Immature natural killer cell (primary cell): ENCODE measurements around the gene ZNF474. TPM values are rescaled to one million over a fixed set of nuclear protein-coding genes. Genes with fewer than 3 reads are reported as not detected.

Experiments used
- DNase-seq, 3 donors: peaks; one replicate each; pipeline ENCODE4 v3.0.0; 2022; ENCODE audit warnings: mixed read lengths in 1 of 3
- H3K27ac Mint-ChIP-seq, 6 donors: one replicate each; pipeline ENCODE4 v1.8.0; 2020; ENCODE audit warnings: mixed read lengths in 6 of 6, mild to moderate bottlenecking in 5 of 6, inconsistent platforms in 4 of 6, moderate library complexity in 3 of 6
- H3K27me3 Mint-ChIP-seq, 3 donors: one replicate each; pipeline ENCODE4 v1.8.0; 2020 to 2021; ENCODE audit warnings: low read depth in 3 of 3, mild to moderate bottlenecking in 3 of 3, mixed read lengths in 3 of 3, moderate library complexity in 3 of 3, inconsistent platforms in 1 of 3
- H3K36me3 Mint-ChIP-seq, 3 donors: one replicate each; pipeline ENCODE4 v1.8.0; 2020; ENCODE audit warnings: mixed read lengths in 3 of 3, inconsistent platforms in 2 of 3, mild to moderate bottlenecking in 2 of 3
- H3K4me1 Mint-ChIP-seq, 2 donors: one replicate each; pipeline ENCODE4 v1.8.0; 2020; ENCODE audit warnings: inconsistent platforms in 2 of 2, mild to moderate bottlenecking in 2 of 2, mixed read lengths in 2 of 2, moderate library complexity in 1 of 2
- H3K4me3 Mint-ChIP-seq, 5 donors: one replicate each; pipeline ENCODE4 v1.8.0; 2020; ENCODE audit warnings: mild to moderate bottlenecking in 5 of 5, mixed read lengths in 5 of 5, inconsistent platforms in 3 of 5, moderate library complexity in 3 of 5
- H3K9me3 Mint-ChIP-seq, 6 donors: one replicate each; pipeline ENCODE4 v1.8.0; 2020; ENCODE audit warnings: mild to moderate bottlenecking in 6 of 6, mixed read lengths in 6 of 6, inconsistent platforms in 4 of 6, moderate library complexity in 3 of 6
- polyA plus RNA-seq, 3 donors: library from polyadenylated mRNA; unstranded; fragments of 300-500 nt; fragmentation: Illumina TruSeq; gene quantifications; one replicate each; pipeline ENCODE4 v1.2.3, GENCODE V29; 2021

ZNF474 gene
- polyA plus RNA-seq, 3 donors from 2014 or later = not detected

DNA sequence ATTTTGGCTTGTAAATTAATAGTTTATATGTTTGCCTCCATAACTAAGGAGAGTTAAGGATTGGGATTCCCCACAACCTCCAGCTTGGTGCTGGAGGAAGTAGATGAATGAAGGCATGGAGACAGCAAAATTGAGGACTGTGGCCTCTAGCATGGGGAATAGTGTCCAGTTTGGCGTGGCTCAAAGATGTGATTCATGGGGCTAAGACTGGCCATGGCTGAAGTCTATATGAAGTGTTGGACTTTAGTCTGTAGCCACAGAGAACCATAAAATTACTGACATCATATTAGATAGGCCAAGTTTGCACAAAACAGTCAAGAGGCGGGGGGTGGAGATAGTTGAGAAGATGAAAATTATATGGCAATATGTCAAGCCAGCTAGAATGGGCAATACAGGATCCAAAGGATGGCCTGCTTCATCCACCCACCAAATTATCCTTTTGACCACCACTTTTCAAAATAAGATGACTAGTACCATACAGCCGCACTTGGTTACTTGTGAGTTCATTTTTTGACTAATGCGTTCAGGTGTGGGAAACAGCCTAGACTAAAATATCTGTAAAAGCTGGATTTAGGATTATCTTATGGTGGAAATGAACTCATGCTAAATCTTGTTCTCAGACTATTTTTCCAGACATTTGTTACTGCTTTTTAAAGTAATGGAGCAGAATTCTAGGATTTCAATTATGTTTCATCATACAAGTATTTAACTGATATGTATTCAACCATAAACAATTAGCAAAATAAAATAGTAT, 40.2 kb downstream of the ZNF474 start:
- no peak for DNase-seq
- Mint-ChIP-seq H3K36me3 (no peaks in the 10 kb centered on the region), H3K27ac (no peak overlapping the region), H3K4me3 (no peak overlapping the region), H3K4me1 (no peaks in the 10 kb centered on the region), H3K27me3 (peaks cover 0 to 6% (median 0%) of the 10 kb centered on the region in 3 donors), H3K9me3 (peaks cover 0 to 11% (median 3%) of the 10 kb centered on the region in 6 donors)

DNA sequence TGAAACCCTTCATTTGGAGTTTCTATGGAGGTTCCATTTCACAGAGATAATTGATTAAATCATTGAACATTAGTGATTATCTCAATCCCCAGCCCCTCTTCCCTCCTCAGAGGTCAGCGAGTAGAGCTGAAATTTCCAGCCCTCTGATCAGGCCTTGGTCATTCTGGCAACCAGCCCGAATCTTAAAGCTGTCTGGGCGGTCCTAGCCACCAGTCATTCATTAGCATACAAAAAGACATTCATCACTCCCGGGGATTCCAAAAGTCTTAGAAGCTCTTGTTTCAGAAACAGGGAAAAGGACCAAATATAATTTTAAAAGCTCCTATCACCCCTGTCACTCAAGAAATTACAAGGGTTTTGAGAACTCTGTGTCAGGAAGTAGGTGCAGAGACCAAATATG, 41.3 kb downstream of the ZNF474 start:
- peaks cover 0 to 6% (median 0%) of the 10 kb centered on the region in 3 donors for H3K27me3 Mint-ChIP-seq
- H3K27ac Mint-ChIP-seq = no peak overlapping the region
- peaks cover 0 to 11% (median 2%) of the 10 kb centered on the region in 6 donors for H3K9me3 Mint-ChIP-seq
- H3K4me3 Mint-ChIP-seq = no peak overlapping the region
- no peaks in the 10 kb centered on the region for H3K4me1 Mint-ChIP-seq
- no peaks in the 10 kb centered on the region for H3K36me3 Mint-ChIP-seq
- DNase-seq = no peak

DNA sequence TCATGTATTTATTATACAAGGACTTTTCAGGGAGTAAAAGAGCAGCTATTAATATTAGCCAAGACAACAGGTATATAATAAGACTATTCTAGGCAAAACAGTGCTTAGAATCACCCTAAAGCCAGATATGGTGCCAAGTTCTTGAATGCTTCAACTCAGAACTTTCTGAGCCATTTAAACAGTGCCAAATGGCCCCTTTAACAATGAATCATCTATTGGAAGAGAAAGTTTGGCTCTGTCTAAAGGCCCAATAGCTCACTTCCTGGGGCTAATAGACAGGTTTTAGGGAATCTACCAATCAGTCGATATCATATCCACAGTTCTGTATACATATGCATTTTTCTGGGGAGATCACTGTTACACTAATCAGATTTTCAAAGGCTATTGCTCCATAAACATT, 42.9 kb downstream of the ZNF474 start:
- H3K9me3 Mint-ChIP-seq = peaks cover 0 to 14% (median 2%) of the 10 kb centered on the region in 6 donors
- no peak overlapping the region for H3K27ac Mint-ChIP-seq
- no peak overlapping the region for H3K4me3 Mint-ChIP-seq
- no peaks in the 10 kb centered on the region for H3K4me1 Mint-ChIP-seq
- peaks cover 0 to 6% (median 0%) of the 10 kb centered on the region in 3 donors for H3K27me3 Mint-ChIP-seq
- no peak for DNase-seq
- no peaks in the 10 kb centered on the region for H3K36me3 Mint-ChIP-seq

DNA sequence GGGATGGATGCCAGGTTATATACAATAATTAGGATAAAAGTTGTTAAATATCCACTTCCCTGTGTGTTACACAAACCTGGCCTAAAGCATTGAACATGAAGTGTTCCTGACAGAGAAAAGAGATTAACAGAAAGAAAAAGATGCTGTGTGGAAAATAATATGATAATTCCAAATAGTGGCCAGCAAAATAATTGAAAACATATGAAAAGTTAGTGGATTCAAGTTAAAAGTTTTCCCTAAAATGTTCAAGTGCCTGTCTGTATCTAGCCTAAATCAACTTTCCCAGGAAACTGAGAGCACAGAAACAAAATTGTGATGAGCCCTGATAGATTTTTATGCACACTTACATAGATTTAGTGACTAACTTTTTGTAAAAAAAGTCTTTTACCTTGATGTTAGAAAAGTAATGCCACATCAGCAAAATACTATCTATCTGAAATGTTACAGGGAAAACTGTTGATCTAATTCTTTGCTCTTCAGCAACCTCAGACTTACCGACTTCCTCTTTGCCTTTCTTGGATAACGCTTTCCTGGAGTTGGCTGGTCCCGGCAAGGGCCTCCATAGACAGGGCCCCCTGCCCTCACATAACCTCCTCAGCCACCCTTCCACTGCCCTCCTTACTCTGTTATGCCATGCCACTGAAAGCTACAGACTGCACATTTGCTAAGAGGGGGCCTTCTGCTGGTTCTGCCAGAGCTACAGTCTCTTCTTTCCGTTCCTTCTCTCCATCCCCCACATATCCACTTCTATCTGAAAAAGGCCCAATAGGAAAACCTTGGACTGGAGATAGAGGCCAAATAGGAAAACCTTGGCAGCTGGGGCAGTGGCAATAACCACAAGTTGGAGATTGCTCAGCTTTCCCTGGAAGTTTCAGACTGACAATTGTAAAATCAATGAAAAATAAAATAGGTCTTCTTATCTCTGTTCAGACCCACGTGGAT, 44.4 kb downstream of the ZNF474 start:
- no peak for DNase-seq
- Mint-ChIP-seq H3K4me1 (no peaks in the 10 kb centered on the region), H3K27ac (no peak overlapping the region), H3K4me3 (no peak overlapping the region), H3K36me3 (no peaks in the 10 kb centered on the region), H3K27me3 (peaks cover 0 to 4% (median 0%) of the 10 kb centered on the region in 3 donors), H3K9me3 (peaks cover 0 to 14% (median under 1%) of the 10 kb centered on the region in 6 donors)

DNA sequence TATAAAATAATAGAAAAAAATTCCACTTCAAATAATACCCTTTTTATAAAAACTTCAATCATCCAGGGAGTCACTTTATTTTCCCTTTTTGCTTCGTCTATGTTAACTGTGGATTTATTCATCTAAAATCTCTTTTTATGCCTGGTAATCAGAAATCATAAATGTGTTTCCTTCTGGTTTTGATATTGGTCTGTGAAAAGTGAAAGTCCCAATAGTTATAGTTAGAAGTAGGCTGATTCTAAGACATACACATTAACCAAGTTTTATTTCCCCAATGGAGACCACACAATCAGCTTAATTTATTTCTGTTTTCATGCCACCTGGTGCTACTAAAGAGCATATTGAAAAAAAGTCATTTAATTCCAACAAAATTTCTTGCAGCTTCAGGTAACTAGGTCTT, 45.7 kb downstream of the ZNF474 start:
- no peak overlapping the region for H3K4me3 Mint-ChIP-seq
- H3K4me1 Mint-ChIP-seq = no peaks in the 10 kb centered on the region
- H3K36me3 Mint-ChIP-seq = no peaks in the 10 kb centered on the region
- DNase-seq = no peak
- no peak overlapping the region for H3K27ac Mint-ChIP-seq
- H3K9me3 Mint-ChIP-seq = peaks cover 0 to 10% (median 1%) of the 10 kb centered on the region in 6 donors
- peaks cover 0 to 4% (median 0%) of the 10 kb centered on the region in 3 donors for H3K27me3 Mint-ChIP-seq

DNA sequence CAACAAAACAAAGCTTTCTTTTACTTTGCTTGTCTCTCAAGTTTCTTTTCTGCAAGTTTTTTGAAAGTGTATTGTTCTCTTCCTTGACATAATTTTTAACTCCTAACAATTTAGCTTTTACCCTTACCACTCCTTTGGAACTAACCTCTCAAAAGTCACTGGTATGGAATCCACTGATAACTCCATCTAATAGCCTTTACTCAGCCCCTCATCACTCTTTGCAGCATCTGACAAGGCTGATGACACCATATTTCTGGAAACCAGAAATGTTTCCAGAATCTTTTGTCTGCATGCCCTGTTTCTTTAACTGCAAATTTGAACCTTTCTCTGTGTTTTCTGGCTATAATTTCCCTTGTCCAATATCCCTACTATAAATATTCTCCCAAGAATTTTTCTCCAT, 46.5 kb downstream of the ZNF474 start:
- H3K4me1 Mint-ChIP-seq = no peaks in the 10 kb centered on the region
- H3K27ac Mint-ChIP-seq = no peak overlapping the region
- H3K36me3 Mint-ChIP-seq = no peaks in the 10 kb centered on the region
- peaks cover 0 to 7% (median 0%) of the 10 kb centered on the region in 6 donors for H3K9me3 Mint-ChIP-seq
- H3K27me3 Mint-ChIP-seq = peaks cover 0 to 3% (median 0%) of the 10 kb centered on the region in 3 donors
- no peak overlapping the region for H3K4me3 Mint-ChIP-seq
- no peak for DNase-seq

DNA sequence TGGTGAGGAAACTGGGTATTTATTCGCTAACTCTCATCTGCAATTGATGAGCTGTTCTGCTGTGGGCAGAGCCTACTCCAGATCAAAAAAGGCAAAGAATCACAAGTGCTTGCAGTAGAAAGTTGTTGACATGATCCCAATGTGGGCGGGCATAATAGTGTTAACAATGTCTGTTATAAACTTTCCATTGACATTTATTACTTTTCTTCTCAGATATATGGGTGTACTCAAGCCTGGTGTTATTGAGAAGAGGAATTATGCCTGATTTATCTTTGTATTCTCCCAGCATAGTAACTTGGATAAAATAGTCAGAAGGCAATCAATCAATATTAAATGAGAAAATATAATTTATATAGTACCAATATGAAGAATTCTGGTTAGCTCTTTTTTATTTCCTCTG, 47.8 kb downstream of the ZNF474 start:
- Mint-ChIP-seq H3K4me3 (no peak overlapping the region), H3K27ac (no peak overlapping the region), H3K36me3 (no peaks in the 10 kb centered on the region), H3K27me3 (peaks cover 0 to 3% (median 0%) of the 10 kb centered on the region in 3 donors), H3K9me3 (peaks cover 0 to 16% (median 0%) of the 10 kb centered on the region in 6 donors), H3K4me1 (no peaks in the 10 kb centered on the region)
- DNase-seq = no peak

DNA sequence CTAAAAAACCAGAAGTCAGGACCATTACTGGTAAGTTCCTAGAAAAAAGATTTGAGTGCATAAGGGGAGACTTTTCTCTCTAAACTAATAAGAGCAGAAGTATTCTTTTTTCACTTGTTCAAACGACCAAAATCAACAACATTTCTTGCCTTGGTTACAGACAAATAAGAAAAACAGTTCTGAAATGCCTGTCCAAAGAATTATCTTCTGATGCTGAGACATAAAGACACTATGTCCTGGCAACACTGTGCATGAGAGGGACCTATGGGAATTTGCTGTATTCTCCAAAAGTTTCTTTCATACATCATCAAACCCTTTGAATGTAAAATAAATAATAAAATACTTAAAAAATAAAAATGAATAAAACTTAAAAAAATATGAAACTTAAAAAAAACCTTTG, 50.4 kb downstream of the ZNF474 start:
- DNase-seq = no peak
- Mint-ChIP-seq H3K27ac (no peak overlapping the region), H3K27me3 (no peaks in the 10 kb centered on the region), H3K9me3 (peaks cover 0 to 16% (median 0%) of the 10 kb centered on the region in 6 donors), H3K4me3 (no peak overlapping the region), H3K4me1 (no peaks in the 10 kb centered on the region), H3K36me3 (no peaks in the 10 kb centered on the region)

DNA sequence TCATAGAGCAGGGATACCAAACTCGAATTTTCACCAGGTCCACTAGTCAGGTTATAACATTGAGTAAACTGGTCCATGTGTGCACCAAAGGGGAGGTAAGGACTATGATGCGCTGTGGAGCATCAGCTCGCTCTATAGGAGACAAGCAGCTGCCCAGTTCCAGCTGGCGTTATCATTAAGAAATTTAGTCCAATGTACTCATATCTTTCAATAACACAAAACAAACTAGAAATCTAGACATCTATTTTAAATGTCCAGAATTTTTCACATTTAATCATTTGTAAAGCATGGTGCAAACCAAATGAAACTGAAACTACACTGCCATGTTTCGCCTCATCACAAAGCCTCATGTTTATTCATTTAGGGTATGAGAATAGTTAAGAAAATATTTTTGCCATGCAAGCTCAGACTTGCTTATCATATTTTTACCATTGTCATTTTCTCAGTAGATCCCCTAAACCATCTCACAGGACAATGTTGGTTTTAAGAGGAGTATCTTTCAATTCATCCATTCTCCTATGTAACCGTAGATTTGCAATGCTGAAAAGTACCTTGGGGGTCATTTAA, 50.9 kb downstream of the ZNF474 start:
- Mint-ChIP-seq H3K4me1 (no peaks in the 10 kb centered on the region), H3K4me3 (no peak overlapping the region), H3K36me3 (no peaks in the 10 kb centered on the region), H3K27me3 (no peaks in the 10 kb centered on the region), H3K27ac (no peak overlapping the region), H3K9me3 (peaks cover 0 to 16% (median 0%) of the 10 kb centered on the region in 6 donors)
- DNase-seq = no peak

DNA sequence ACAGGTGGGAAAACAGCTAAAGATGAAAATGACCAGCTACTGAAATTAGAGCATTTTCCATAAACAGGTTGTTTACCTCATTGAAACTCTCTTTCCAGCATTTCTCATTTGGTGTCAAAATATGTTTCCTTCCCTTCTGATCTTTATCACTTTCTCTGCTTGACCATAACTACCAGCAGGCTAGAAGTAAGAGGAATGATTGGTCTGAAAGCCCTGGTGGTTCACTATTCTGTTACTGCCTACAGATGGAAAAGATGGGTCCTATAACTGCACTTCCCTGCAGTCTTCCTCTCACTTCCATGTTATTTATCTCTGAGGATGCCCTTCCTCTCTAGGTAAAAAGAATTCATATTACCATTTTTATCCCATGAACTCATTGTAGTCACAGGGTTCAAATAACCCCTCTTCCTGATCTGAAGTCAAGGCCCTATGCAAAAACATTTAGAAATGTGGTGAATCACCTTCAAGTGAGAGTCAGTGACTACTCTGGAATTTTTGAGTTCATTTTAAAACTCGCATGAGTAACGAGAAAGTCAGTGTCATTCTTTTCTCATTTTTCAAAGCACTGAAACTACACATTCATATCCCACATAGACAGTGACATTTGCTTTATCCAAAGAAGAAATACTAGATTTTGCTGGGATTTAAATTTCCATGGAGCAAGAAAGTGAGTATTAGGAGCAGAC, 51.7 kb downstream of the ZNF474 start:
- no peaks in the 10 kb centered on the region for H3K36me3 Mint-ChIP-seq
- no peak overlapping the region for H3K4me3 Mint-ChIP-seq
- DNase-seq = no peak
- H3K27ac Mint-ChIP-seq = no peak overlapping the region
- H3K27me3 Mint-ChIP-seq = no peaks in the 10 kb centered on the region
- H3K9me3 Mint-ChIP-seq = peaks cover 0 to 16% (median 0%) of the 10 kb centered on the region in 6 donors
- H3K4me1 Mint-ChIP-seq = no peaks in the 10 kb centered on the region

DNA sequence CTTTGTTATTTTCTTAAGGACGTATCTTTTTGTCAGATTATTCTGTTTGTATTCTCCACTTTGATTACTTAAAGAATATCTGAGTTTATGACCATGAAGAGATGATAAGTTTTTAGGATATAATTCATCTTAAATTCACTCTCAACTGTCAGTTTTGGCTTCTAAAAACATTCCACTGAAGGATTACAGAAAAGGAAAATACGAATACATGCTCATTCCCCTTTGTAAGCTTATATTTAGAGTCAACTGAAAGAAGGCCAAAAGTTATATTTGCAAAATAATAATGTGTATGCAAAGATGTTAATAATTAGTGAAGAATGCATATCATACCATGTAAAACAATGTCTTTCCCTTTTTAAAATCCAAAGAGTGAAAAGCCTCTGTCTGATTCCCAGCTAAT, 52.5 kb downstream of the ZNF474 start:
- DNase-seq = no peak
- H3K4me3 Mint-ChIP-seq = no peak overlapping the region
- no peaks in the 10 kb centered on the region for H3K27me3 Mint-ChIP-seq
- no peak overlapping the region for H3K27ac Mint-ChIP-seq
- H3K4me1 Mint-ChIP-seq = no peaks in the 10 kb centered on the region
- no peaks in the 10 kb centered on the region for H3K36me3 Mint-ChIP-seq
- H3K9me3 Mint-ChIP-seq = peaks cover 0 to 16% (median 0%) of the 10 kb centered on the region in 6 donors

DNA sequence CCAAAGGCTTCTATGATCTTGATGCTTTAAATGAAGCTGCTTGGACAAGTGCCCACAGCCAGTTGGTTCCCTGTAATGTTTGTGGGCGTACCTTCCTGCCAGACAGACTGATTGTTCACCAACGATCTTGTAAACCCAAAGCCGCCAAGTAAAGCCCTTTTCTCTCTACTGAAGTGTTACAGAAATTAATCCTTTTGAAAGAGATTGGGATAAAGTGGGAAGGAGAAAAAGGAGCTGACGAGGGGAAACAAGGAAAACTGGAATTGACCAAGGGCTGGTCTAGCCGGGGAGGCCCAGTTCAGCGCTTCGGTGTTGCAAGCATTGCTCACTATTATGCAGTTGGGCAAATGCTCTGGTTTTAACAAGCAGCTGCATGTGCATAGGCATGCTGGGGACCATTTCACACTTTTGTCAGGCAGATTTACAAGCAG, 53.2 kb downstream of the ZNF474 start:
- Mint-ChIP-seq H3K4me3 (no peak overlapping the region), H3K27me3 (no peaks in the 10 kb centered on the region), H3K4me1 (no peaks in the 10 kb centered on the region), H3K9me3 (peaks cover 0 to 16% (median 0%) of the 10 kb centered on the region in 6 donors), H3K36me3 (no peaks in the 10 kb centered on the region), H3K27ac (no peak overlapping the region)
- no peak for DNase-seq

DNA sequence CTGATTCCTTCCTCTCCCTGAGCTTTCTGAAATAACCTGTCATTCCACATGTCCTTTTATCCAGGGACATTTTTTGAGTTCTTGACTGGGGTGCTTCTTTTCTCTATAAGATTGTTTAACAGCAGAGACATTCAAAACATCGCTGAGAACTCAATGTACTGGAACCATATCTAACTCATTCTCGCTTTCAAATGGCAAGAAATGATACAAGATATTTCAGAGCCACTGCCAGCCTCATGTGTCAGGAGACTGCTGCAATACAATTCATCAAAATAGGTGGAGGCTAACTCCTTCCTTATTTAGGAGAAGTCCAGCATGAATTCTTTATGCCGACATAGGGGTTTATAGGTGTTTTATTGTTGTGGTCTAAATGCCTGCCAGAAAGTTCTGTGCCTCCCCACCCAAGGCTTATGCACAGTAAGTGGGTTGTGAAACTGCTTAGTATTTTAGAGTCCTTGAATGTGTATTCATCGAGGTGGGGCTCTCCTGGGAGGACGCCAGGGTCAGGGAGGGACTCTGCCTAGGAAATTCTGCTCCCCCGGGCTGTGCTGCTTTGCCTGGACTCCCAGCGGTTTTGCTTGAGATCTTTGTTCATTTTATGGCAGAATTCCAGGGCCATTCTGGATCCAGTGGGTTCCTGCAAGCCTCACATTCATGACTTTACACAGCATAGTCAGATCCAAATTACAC, 53.9 kb downstream of the ZNF474 start:
- H3K4me1 Mint-ChIP-seq = no peaks in the 10 kb centered on the region
- H3K9me3 Mint-ChIP-seq = peaks cover 0 to 16% (median 0%) of the 10 kb centered on the region in 6 donors
- no peak overlapping the region for H3K4me3 Mint-ChIP-seq
- DNase-seq = no peak
- peaks cover 0 to under 1% (median 0%) of the 10 kb centered on the region in 3 donors for H3K27me3 Mint-ChIP-seq
- no peak overlapping the region for H3K27ac Mint-ChIP-seq
- H3K36me3 Mint-ChIP-seq = no peaks in the 10 kb centered on the region
